CD1c-positive myeloid dendritic cell (primary cell): ENCODE results near the gene POLDIP3.
"Not testable (repeated sequence)": the region's sequence is repeated elsewhere in the genome, so short reads cannot be mapped to it uniquely, and the experiment has no call there.

ENCODE experiments used
- DNase-seq: peaks from one replicate; pipeline ENCODE4 v3.0.0-alpha.2; 2016; ENCODE audit errors: extremely low spot score

POLDIP3 gene

DNA sequence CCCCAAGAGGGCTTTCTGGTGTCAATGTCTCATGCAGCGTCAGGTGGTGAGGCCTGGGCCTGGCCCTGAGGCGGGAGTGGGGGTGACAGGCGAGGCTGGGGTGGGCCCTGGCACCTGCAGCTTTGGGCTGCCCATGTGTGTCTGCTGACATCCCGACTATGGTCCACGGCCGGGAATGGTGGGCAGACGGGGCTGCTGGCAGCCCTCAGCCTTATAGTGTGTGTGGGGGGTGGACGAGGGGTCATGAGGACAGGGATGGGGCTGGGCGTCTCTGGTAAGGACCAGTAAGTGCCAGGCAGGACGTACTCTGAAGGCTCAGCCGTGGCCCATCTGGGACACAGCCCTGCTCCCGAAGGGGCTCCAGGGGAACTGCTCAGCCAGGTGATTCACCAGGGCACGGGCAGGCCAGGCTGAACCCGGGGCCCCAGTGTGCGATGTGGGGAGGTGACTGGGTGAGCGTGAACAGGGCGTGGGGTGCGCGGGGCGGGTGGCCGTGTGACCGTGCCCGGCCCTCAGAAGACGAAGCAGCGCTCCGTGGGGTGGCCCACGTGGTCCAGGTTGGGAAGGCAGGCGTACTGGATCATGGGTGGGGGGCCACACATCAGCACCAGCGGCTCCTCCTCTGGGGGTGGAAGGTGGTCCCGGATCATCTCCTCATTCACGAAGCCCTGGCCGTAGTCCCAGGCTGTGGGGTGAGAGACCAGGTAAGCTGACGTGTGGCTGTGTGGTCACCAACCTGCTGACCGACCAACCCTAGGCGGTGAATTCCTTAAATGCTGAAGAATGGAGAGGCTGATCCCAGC, 4.8 kb upstream of the POLDIP3 start:
- DNase-seq = no peak

DNA sequence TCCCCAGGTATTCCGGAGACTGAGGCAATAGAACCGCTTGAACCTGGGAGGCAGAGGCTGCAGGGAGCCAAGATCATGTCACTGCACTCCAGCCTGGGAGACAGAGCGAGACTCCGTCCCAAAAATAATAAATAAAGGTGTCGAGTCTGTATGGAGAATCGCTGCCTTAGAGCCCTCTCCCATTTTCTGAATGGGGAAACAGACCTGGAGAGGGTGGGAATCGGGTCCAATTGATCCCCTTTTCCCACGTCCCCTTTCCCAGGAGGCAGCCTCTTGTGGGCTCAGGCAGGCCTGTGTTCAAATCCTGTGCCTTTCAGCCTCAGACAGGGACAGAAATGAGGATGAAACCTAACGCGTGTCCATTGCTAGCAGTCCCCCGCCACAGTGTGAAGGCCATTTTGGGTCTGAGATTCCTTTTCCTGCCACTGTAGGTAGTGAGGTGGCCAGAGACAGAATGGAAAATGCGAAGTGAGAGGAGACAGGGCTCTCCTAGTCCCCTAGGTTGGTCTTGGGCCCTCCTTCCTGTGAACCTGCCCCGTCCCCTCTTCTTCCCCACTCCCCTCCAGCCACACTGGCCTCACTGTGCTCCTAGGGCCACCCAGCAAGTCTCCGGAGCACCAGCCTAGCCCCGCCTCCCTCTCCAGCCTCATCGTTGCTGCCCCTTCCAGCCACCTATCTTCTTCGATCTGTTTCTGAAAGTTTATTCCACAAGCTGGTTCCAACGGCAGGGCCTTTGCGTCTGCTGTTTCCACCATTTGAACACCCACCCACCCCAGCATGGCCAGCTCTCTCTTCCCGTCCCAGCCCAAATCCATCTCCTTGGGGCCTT, 2.7 kb upstream of the POLDIP3 start:
- no peak for DNase-seq

DNA sequence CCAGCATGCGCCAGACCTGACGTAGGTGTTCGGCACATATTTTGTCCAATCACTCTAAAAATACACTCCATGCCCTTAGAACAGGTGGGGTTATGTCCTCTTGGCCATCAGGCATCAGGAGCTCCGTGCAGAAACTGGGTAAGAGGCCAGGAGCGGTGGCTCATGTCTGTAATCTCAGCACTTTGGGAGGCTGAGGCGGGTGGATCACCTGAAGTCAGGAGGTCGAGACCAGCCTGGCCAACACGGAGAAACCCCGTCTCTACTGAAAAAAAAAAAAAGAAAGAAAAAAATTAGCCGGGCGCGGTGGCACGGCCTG, 1.1 kb upstream of the POLDIP3 start:
- DNase-seq = not testable (repeated sequence)

DNA sequence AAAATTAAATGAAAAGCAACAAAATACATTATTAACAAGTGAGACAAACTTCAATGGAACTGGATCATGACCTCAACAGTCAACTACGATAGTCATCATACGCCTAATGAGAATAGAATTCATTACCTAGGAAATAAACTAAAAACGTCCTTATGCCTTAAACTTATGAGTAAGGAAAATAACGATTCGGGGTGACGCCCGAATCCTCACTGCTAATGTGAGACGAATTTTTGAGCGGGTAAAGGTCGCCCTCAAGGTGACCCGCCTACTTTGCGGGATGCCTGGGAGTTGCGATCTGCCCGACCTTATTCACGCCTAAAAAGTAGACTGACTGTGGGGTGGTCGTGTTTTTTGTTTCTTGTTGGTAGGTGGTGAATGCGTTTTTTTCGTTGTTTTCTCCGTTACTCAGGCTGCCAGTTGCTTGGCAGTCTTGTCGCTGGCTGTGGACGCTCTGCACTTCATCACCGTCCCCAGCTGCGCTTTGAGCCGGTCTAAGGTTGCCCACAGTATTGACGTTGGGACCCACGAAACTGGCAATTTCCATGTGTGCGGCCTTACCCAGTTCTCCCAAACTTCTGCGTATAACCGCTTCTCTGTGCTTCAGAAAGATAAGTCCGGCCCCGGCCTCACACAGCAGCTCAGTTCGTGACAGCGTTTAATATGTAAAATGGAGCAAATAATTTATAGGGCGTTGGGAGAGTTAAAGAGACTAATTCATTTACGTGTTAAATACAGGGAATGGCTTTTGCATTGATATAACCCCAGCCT, 593 bp upstream of the POLDIP3 start:
- DNase-seq = peak; percentile 97

DNA sequence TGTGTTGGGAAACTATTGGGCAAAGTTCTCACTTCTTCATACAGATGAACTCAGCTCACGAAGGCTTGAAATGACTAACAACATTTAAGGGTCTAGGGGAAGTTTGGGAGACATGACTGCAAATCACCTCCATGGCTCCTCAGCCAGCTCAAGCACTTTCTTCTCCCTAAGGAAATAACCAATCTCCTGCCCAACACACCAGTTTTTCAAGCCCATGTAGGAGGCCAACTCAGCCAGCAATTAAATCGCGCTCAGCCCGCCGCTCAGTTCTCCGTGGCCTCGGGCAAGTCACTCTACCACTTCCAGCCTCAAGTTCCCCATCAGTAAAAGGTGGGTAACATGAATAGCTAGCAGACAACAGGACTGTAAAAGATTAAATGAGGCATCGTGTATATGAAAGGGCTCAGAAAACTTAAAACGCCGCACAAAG, 796 bp downstream of the POLDIP3 start:
- DNase-seq = peak; percentile 91

DNA sequence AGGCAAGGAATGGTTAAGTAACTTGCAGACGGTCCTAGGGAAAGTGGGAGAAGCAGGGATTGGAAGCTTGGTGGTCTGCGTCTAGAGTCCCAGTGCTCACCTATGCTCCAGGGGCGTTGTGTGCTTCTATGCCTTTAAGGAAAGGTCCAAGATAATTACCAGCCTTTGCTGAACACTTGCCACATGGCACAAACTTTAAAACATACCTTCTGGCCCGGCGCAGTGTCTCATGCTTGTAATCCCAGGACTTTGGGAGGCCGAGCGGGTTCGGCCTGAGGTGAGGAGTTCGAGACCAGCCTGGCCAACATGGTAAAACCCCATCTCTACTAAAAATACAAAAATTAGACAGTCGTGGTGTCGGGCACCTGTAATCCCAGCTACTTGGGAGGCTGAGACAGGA, 2.3 kb downstream of the POLDIP3 start:
- DNase-seq = no peak

DNA sequence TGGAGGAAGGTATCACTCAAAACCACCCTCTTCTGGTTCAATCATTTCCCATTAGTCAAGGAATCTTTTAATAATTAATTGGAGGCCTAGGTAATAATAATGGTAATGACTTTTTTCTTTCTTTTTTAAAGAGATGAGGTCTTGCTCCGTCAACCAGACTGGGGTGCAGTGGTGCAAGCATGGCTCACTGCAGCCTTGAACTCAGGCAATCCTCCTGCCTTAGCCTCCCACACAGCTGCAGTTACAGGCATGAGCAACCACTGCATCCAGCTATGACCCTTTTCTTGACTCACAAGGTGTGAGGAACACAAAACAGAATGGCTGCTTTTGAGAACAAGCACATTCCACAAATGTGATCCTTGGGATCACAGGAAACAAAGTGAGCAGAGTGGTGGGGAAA, 3.6 kb downstream of the POLDIP3 start:
- DNase-seq = peak; percentile 26

DNA sequence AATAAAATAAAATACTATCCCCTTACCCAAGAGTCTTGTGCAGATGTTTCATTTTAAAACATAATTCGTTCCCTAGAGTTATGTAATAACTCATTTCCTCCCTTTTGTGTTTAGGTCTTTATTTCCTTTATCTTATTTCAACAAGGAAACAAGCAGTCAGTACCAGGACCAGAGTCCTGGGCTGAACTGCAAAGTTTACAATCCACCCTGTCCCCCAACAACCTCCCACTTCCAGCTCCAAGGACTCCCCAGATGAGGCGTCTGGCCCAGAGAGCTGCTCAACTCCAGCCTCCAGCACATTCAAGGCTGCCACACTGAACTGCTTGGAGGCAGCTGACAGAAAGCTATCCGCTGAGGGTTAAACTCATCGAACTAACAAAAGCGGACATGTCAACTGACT, 4.5 kb downstream of the POLDIP3 start:
- no peak for DNase-seq

DNA sequence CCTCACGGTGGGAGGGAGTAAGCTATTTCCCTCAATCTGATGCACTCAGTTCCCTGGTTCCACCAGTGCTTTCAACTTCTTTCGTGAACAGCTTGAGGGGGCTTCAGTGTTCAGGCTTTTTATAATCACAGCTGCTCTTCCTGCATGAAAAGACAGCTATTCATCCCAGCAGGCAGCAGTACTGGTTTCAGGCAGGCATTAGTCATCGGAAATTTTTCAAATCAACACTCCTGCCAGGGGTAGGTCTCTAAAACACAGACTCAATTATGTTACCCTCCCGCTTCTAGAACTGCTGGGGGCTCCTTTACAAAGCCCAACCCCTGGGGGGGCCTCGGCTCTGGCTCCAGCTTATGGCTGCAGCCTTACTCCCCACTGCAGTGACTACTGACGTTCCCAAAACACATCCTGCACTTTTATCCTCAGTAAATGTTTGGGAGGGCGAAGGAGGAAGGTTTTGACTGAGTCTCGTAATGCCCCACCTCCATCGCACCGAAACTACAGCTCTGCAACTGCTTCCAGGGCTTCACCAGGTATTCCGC, 5.8 kb downstream of the POLDIP3 start:
- DNase-seq = no peak

DNA sequence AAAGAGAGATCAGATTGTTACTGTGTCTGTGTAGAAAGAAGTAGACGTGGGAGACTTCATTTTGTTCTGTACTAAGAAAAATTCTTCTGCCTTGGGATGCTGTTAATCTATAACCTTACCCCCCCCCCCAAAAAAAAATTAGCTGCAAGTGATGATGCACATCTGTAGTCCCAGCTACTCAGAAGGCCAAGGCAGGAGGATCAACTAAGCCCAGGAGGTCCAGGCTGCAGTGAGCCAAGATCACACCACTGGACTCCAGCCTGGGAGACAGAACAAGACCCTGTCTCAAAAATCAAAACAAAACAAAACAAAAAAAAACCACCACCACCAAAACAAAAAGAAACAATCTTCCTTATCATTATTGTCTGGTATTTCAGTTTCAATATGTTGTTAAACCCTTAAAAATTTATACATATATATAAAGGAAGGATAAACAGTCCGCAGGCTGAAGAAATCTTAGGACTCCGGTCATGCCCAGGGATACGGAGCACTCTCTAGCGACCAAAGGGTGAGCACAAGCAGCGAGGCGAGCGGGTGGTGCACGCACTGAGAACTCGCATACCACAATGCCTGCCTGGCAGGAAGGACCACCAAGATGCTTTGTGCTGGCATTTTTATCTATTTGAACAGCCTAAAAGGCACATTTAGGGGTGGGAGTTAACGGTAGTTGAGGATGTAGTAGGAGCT, 6.4 kb downstream of the POLDIP3 start:
- DNase-seq = no peak

DNA sequence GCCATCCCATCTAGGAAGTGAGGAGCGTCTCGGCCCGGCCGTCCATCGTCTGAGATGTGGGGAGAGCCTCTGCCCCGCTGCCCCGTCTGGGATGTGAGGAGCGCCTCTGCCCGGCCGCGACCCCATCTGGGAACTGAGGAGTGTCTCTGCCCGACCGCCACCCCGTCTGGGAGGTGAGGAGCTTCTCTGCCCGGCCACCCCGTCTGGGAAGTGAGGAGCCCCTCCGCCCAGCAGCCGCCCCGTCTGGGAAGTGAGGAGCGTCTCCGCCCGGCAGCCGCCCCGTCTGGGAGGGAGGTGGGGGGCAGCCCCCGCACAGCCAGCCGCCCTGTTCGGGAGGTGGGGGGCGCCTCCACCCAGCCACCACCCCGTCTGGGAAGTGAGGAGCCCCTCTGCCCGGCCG, 7.0 kb downstream of the POLDIP3 start:
- DNase-seq = not testable (repeated sequence)

DNA sequence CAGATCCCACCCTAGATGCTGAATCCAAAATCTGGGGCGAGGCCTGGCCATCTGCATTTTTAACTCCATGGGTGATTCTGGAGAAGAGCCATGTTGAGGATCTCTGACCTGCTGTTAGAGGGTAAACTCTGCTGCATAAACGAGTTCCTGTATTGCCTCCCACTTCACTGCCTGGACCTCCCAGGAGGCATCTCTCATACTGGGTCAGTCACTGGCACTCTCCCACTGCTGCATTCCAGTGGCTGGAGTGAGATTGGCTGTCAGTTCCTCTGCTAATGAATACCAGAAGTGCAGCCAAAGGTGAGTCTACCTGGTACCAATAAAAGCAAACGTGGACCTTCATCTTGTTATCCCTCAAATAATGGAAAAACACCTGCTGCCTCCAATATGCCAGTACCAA, 10.3 kb downstream of the POLDIP3 start:
- DNase-seq = no peak

DNA sequence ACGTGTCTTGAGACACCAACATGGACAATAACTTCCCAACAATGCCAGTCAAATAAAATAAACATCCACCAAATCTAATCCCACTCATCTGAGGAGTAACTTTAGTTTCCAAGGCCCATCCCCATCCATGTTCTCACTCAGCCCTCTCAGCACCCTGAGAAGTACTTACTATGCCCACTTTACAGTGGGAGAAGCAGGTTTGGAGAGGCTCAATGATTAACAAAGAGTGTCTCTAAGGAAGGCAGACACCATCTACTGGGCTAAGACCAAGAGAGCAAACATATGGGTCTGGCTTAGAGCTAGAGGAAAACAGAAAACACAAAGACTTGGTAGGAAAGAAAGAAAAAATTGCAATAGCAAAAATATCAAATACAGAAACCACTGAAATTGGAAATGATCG, 11.3 kb downstream of the POLDIP3 start:
- no peak for DNase-seq

DNA sequence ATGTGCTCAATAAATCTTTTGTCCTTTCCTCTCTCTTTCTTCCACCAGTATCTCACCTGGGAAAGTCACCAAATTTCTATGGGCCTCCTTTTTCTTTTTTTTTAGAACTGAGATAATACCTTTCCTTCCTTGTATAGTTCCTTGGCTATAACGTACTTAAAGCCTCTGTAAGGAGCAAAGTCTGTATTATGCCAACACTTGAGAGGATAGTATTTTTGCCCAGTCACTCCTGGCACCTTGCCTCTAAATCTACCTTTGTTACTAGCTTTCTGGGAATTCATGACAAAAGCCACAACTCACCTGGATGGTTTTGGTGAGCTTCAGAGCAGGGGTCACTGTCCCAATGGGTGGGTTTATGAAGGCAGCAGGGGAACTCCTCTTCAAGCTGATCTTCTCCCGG, 12.2 kb downstream of the POLDIP3 start:
- no peak for DNase-seq

DNA sequence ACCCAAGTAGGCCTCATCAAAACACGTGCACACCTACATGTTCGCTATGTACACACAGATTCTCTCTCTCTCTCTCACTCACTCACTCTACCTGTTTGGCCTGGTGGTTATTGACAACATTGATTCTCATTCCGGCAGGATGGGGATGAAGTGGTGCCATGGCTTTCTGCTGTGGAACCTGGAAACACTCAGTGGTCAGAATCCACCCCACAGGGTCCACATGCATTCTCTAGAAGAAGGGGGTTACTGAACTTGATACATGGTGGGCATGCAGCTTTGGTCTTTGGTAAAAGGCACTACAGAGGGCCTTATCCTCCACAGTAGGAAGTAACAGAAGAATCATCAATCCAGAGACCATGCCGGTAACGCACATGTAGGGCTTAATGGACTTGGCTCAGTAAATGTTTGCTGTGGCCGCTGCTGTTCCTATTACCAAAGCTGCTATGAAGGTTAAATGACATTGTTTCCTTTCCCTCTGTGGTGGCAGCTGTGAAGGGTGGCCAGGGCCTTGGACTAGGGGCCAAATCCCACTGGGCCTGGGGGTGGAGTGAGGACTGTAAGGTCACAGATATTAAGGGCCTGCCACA, 12.7 kb downstream of the POLDIP3 start:
- no peak for DNase-seq

DNA sequence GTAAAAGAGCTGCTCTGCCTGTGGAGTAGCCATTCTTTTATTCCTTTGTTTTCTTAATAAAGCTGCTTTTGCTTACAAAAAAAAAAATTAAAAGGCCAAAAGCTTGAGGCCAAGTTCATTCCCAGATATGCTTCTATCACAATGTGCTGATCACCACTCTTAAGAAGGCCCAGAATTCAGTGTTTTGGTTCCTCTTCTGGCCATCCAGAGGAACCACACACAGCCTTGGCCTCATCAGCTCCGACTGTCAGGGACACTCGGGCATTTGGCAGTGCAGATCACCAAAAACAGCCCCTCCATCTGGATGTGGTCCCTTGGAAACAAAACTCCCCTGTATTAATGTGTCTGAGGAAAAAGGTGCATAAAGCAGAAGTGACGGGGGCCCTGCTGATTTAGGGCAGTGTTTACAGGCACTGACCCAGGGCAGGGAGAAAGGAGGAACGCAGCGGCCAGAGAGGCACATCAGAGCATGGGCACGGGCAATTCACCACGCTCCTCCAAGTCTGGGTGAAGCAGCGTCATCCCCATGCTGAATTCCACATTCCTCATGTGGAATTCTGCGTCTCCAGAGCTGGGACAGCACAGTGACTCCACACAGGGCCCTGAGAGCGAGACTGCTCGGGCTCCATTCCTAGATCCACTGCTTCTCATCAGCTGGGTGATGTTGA, 17.7 kb downstream of the POLDIP3 start:
- peak; percentile 11 for DNase-seq

DNA sequence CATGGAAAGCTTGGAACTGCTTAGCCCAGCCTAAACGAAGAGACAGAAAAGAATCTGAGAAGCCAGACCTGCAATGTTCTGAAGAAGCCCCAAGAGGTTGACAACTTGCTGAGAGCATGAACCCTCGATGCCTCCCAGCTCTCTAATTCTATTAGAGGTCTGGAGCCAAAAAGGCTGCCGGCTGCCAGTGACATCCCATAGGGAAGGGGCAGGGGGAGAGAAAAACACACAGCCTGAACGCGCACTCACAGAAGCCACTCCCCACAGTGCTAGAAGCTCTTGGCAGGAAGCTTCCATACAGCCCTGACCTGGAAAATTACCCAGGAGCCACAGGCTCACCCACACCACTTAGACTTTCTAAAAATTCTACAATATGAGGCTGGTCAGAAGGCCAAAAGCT, 18.3 kb downstream of the POLDIP3 start:
- DNase-seq = no peak

DNA sequence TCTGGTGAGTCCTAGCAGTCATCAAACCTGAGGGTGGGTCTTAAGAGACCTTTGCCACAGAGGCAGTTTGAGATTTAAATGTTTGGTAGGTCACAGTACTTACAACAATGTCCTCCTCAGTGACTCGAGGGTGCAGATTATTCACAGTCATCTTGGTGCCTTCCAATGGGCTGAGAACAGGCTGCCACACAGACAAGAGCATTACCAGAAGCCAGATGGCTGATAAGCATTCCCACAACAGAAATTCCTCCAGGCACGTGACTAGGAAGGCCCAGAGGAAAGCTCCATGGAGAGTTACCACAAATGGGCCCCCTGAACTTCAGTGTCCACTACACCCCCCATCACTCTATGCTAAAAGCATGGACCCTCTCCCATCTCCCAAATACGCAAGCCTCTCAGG, 19.2 kb downstream of the POLDIP3 start:
- DNase-seq = no peak

DNA sequence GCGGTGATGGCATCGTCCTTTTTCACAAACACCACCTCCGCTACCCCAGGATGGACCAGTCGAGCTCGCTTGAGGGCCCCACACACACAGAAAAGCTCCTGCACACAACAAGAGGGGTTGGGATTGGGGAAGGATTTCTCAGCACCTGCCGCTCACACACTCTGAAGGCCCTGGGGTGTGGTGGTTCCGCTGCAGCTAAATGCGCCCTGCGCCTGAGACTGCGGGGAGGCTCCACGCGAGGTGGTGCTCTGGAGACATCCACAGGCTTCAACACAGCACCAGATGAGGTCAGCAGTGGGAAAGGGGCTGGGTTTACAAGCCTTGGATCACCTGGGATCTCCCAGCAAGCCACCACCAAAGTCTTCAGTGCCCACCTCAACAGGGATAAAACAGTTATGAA, 22.7 kb downstream of the POLDIP3 start:
- no peak for DNase-seq

DNA sequence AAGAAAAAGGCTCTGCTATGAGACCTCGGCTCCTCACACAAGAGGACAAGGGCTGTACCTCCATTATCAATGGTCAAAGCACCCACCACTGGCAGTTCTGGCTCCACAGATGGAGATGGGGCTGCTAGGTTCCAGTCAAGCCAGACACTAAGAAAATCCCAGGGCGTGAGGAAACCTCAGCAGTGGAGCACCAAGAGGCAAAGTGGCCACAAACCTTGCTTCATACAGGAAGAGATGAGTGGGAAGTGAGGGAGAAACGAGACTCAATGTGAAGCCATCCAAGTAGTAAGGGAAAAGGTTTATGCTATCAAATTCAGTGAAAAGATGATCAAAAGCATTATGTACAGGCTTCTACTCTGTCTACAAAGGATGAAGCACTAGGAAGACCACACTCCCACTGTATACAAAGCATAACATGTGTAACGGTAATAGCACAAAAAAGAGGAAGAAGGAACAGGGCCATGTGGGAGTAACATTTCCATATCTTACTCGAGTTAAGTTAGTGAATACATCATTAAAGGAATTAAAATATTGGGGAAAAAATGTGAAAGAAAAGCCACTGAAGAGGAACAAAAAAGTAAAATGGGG, 27.0 kb downstream of the POLDIP3 start:
- peak; percentile 83 for DNase-seq
